ENCODE measurements around the gene IFT57. TPM values are rescaled to one million over a fixed set of nuclear protein-coding genes. Genes with fewer than 3 reads are reported as not detected.

The IFT57 gene
- total RNA-seq, 6 experiments from 2014 or later = 53.6 to 65.3 (median 58.7) TPM

- Mint-ChIP-seq H3K27me3 (ENCODE audit: insufficient read depth) (no peaks in the 10 kb centered on the region), H3K27ac (peak overlapping the region; percentile 84), H3K9me3 (no peaks in the 10 kb centered on the region), H3K4me1 (ENCODE audit: low read depth) (peaks cover 49% of the 10 kb centered on the region), H3K4me3 (peak overlapping the region; percentile 67), H3K36me3 (ENCODE audit: low read depth) (no peaks in the 10 kb centered on the region)
- TF ChIP-seq CTCF (IDR thresholded peaks at IDR 0.05) = no peak
- DNase-seq = no peak
These were observed 89.2 kb downstream of the IFT57 start for GRCh38 chr3:108133048-108133369.

GRCh38 chr3:108131475-108132134, 90.6 kb downstream of the IFT57 start:
- H3K9me3 Mint-ChIP-seq = no peaks in the 10 kb centered on the region
- no peaks in the 10 kb centered on the region for H3K36me3 Mint-ChIP-seq (ENCODE audit: low read depth)
- no peak for TF ChIP-seq CTCF (IDR thresholded peaks at IDR 0.05)
- DNase-seq = peak; percentile 3
- H3K4me1 Mint-ChIP-seq (ENCODE audit: low read depth) = peaks cover 49% of the 10 kb centered on the region
- peak overlapping the region; percentile 67 for H3K4me3 Mint-ChIP-seq
- peak overlapping the region; percentile 84 for H3K27ac Mint-ChIP-seq
- no peaks in the 10 kb centered on the region for H3K27me3 Mint-ChIP-seq (ENCODE audit: insufficient read depth)

GRCh38 chr3:108130701-108131474, 91.3 kb downstream of the IFT57 start:
- Mint-ChIP-seq H3K4me3 (peak overlapping the region; percentile 67), H3K27me3 (ENCODE audit: insufficient read depth) (no peaks in the 10 kb centered on the region; the same call in 1 of the 2 replicates), H3K27ac (peak overlapping the region; percentile 84), H3K9me3 (no peaks in the 10 kb centered on the region), H3K4me1 (ENCODE audit: low read depth) (peaks cover 49% of the 10 kb centered on the region), H3K36me3 (ENCODE audit: low read depth) (no peaks in the 10 kb centered on the region)
- no peak for TF ChIP-seq CTCF (IDR thresholded peaks at IDR 0.05)
- peak; percentile 92 for DNase-seq

- Mint-ChIP-seq H3K4me1 (ENCODE audit: low read depth) (peaks cover 49% of the 10 kb centered on the region), H3K36me3 (ENCODE audit: low read depth) (no peaks in the 10 kb centered on the region), H3K27me3 (ENCODE audit: insufficient read depth) (no peaks in the 10 kb centered on the region; the same call in 1 of the 2 replicates), H3K9me3 (no peaks in the 10 kb centered on the region), H3K4me3 (peak overlapping the region; percentile 57; the same call in 1 of the 2 replicates), H3K27ac (no peak overlapping the region; the same call in 1 of the 2 replicates)
- TF ChIP-seq CTCF (IDR thresholded peaks at IDR 0.05) = no peak
- DNase-seq = no peak
These were observed 92.0 kb downstream of the IFT57 start for GRCh38 chr3:108130236-108130635.

- Mint-ChIP-seq H3K27ac (no peak overlapping the region), H3K27me3 (ENCODE audit: insufficient read depth) (no peaks in the 10 kb centered on the region; the same call in none of the 2 replicates), H3K4me3 (no peak overlapping the region), H3K4me1 (ENCODE audit: low read depth) (peaks cover 28% of the 10 kb centered on the region), H3K36me3 (ENCODE audit: low read depth) (no peaks in the 10 kb centered on the region), H3K9me3 (no peaks in the 10 kb centered on the region)
- no peak for TF ChIP-seq CTCF (IDR thresholded peaks at IDR 0.05)
- no peak for DNase-seq
These were observed 94.8 kb downstream of the IFT57 start for GRCh38 chr3:108127301-108127988.
